Endothelial cell of umbilical vein (primary cell): ENCODE results near the gene COL5A3. TPM values are rescaled to one million over a fixed set of nuclear protein-coding genes. Genes with fewer than 3 reads are reported as not detected.

Experiments
- Bru-seq: library from RNA; stranded (reverse); fragments of 400-500 nt; gene quantifications from one replicate; lab custom pipeline; 2021; lab: Mats Ljungman, UMichigan
- BruChase-seq, 2 experiments: library from RNA; stranded (reverse); fragments of 400-500 nt; gene quantifications; one replicate each; lab custom pipeline; 2021; lab: Mats Ljungman, UMichigan
- BruUV-seq: library from RNA; stranded (reverse); fragments of 400-500 nt; replicated peaks from 2 replicates; lab custom pipeline; 2021; lab: Mats Ljungman, UMichigan
- CTCF ChIA-PET: fragments of 300-600, 350-600 bp; sonication (Branson Sonifier 250); formaldehyde crosslinking; loops from one replicate; lab custom pipeline; 2021; ENCODE audit warnings: antibody characterized with exemption, inconsistent platforms; lab: Charles Lee
- POLR2A ChIA-PET: fragments of 300-600, 350-600 bp; sonication (Branson Sonifier 250); formaldehyde crosslinking; loops from one replicate; lab custom pipeline; 2021; ENCODE audit warnings: antibody characterized with exemption, inconsistent platforms; lab: Charles Lee
- DNase-seq: peaks from one replicate; pipeline ENCODE4 v3.0.0-alpha.2; 2011; ENCODE audit warnings: low read depth, low spot score
- FAIRE-seq: peaks from 2 replicates; lab custom pipeline; 2011; peaks lifted over from hg19 to GRCh38; lab: Jason Lieb, UNC
- H2AFZ ChIP-seq: 2 replicates; pipeline ENCODE4 v1.6.0; 2012; ENCODE audit warnings: low read depth, low read length, control low read depth, inconsistent platforms
- H3K27ac ChIP-seq: 2 replicates; pipeline ENCODE4 v1.5.1; 2011; ENCODE audit warnings: low read depth, mild to moderate bottlenecking, control low read depth, low read length, moderate library complexity; ENCODE audit not compliant: insufficient read depth
- H3K27me3 ChIP-seq, 2 experiments: 2 replicates each; pipeline versions ENCODE4 v1.6.0 to v1.6.1; 2011; ENCODE audit warnings: low read length in 2 of 2, mixed read lengths in 1 of 2; ENCODE audit not compliant: control insufficient read depth in 2 of 2, insufficient read depth in 2 of 2
- H3K36me3 ChIP-seq, 2 experiments: 2 replicates in 1 of 2; 3 replicates in 1 of 2; pipeline ENCODE4 v1.5.1; 2011; ENCODE audit warnings: low read length in 2 of 2, mild to moderate bottlenecking in 1 of 2, moderate library complexity in 1 of 2; ENCODE audit not compliant: control insufficient read depth in 2 of 2, insufficient read depth in 2 of 2; ENCODE audit errors: extremely low read depth in 1 of 2
- H3K4me1 ChIP-seq: 3 replicates; pipeline ENCODE4 v1.5.1; 2011; ENCODE audit warnings: mild to moderate bottlenecking, low read length; ENCODE audit not compliant: control insufficient read depth, insufficient read depth; ENCODE audit errors: extremely low read depth
- H3K4me2 ChIP-seq: 2 replicates; pipeline ENCODE4 v1.6.1; 2011; ENCODE audit warnings: low read length, control low read depth, mixed read lengths; ENCODE audit not compliant: insufficient read depth
- H3K4me3 ChIP-seq, 3 experiments: fragments of 200-600 bp in 1 of 3; sonication (generic), shearing (Covaris generic) in 1 of 3; replicated peaks in 1 of 3; 2 replicates each; pipeline ENCODE4 v1.5.1; 2011 to 2016; ENCODE audit warnings: control low read depth in 3 of 3, low read length in 3 of 3, mild to moderate bottlenecking in 2 of 3, inconsistent platforms in 1 of 3, low read depth in 1 of 3, moderate library complexity in 1 of 3; ENCODE audit not compliant: insufficient read depth in 1 of 3
- H3K79me2 ChIP-seq: 2 replicates; pipeline ENCODE4 v1.6.0; 2012; ENCODE audit warnings: low read length, inconsistent platforms; ENCODE audit not compliant: control insufficient read depth, insufficient read depth
- H3K9ac ChIP-seq: replicated peaks from 2 replicates; pipeline ENCODE3; 2011; ENCODE audit warnings: low read length, control low read depth; ENCODE audit not compliant: insufficient read depth; ENCODE audit errors: extremely low read depth
- H3K9me1 ChIP-seq: replicated peaks from 3 replicates; pipeline ENCODE4 v1.6.0; 2011; ENCODE audit warnings: mild to moderate bottlenecking, low read length; ENCODE audit not compliant: control insufficient read depth, insufficient read depth; ENCODE audit errors: extremely low read depth
- H3K9me3 ChIP-seq: replicated peaks from 2 replicates; pipeline ENCODE4 v1.5.1; 2012; ENCODE audit warnings: low read length, inconsistent platforms; ENCODE audit not compliant: control insufficient read depth, insufficient read depth
- H4K20me1 ChIP-seq: replicated peaks from 2 replicates; pipeline ENCODE3; 2011; ENCODE audit warnings: mild to moderate bottlenecking, low read length; ENCODE audit not compliant: control insufficient read depth, insufficient read depth; ENCODE audit errors: extremely low read depth
- EZH2 ChIP-seq: IDR thresholded peaks from 2 replicates; pipeline ENCODE4 v1.6.1; 2012; ENCODE audit warnings: borderline replicate concordance, low read depth, mild to moderate bottlenecking, moderate library complexity, low read length, inconsistent platforms; ENCODE audit not compliant: severe bottlenecking
- FOS ChIP-seq: IDR thresholded peaks from 2 replicates; pipeline ENCODE4 v1.6.1; 2011; ENCODE audit warnings: mild to moderate bottlenecking, low read length, moderate library complexity, borderline replicate concordance; ENCODE audit not compliant: insufficient read depth
- GATA2 ChIP-seq: IDR thresholded peaks from 2 replicates; pipeline ENCODE4 v1.7.0; 2011; ENCODE audit warnings: low read depth, mild to moderate bottlenecking, moderate library complexity, mixed read lengths, low read length; ENCODE audit not compliant: insufficient read length, insufficient read depth
- JUN ChIP-seq: IDR thresholded peaks from 2 replicates; pipeline ENCODE4 v1.6.1; 2011; ENCODE audit warnings: borderline replicate concordance, low read depth; ENCODE audit not compliant: insufficient read length, insufficient read depth
- MYC ChIP-seq: IDR thresholded peaks from one replicate; pipeline ENCODE4 v1.6.1; 2011; ENCODE audit warnings: mild to moderate bottlenecking, low read depth, low read length
- POLR2A ChIP-seq: IDR thresholded peaks from 2 replicates; pipeline ENCODE4 v1.6.1; 2012; ENCODE audit warnings: low read depth, mild to moderate bottlenecking, control low read depth, low read length
- POLR2AphosphoS5 ChIP-seq: IDR thresholded peaks from 2 replicates; pipeline ENCODE4 v1.6.1; 2012; ENCODE audit warnings: low read depth, mild to moderate bottlenecking, control low read depth, low read length, moderate library complexity; ENCODE audit not compliant: insufficient read depth
- dilution Hi-C: fragments of 300-500 bp; cut with MboI; formaldehyde crosslinking; loops from one replicate; pipeline ENCODE4 v1.15.0; 2019; ENCODE audit warnings: low sequenced_read_pairs; ENCODE audit not compliant: extremely low pct_ligation_motif_present
- intact Hi-C: fragments of 100-400 bp; cut with micrococcal nuclease; formaldehyde crosslinking; loops from one replicate; pipeline ENCODE4 v1.10.0; 2022
- long read RNA-seq: library from polyadenylated mRNA; stranded (forward); transcript quantifications from one replicate; pipeline ENCODE4 v2.0.0, GENCODE V29; 2021
- polyA minus RNA-seq, 3 experiments: library from RNA; depleted of rRNA, polyadenylated mRNA; stranded (reverse); fragments of >200 nt; gene quantifications; 1 replicate in 1 of 3; 2 replicates in 2 of 3; pipeline ENCODE4 v1.2.3, GENCODE V29; 2011
- polyA plus RNA-seq, 4 experiments: library from polyadenylated mRNA; depleted of rRNA in 3 of 4; stranded (reverse) in 3 of 4; unstranded in 1 of 4; fragments of >200 nt; gene quantifications; 2 replicates each; pipeline versions ENCODE4 v1.2.1 to v1.2.3, GENCODE V29; 2011 to 2012; ENCODE audit warnings: missing spikeins in 1 of 4
- total RNA-seq: library from RNA; stranded (reverse); gene quantifications from 2 replicates; pipeline ENCODE4 v1.2.3, GENCODE V29; 2021
- TF ChIP-seq, protein P1 (sequence below): IDR thresholded peaks from 2 replicates; pipeline ENCODE4 v1.6.1; 2011; ENCODE audit not compliant: insufficient read depth, insufficient read length
- TF ChIP-seq, protein P2 (sequence below), 2 donors: IDR thresholded peaks; 1 replicate in 1 of 2; 2 replicates in 1 of 2; pipeline ENCODE4 v1.5.1; 2011; ENCODE audit warnings: low read length in 2 of 2, mild to moderate bottlenecking in 2 of 2, moderate library complexity in 2 of 2, control low read depth in 1 of 2, inconsistent platforms in 1 of 2, low read depth in 1 of 2; ENCODE audit not compliant: insufficient read depth in 1 of 2; ENCODE audit errors: extremely low read depth in 1 of 2

The COL5A3 gene
- total RNA-seq (not detected in 2 replicates), polyA plus RNA-seq (not detected in 2 replicates), polyA minus RNA-seq (not detected in 2 replicates), Bru-seq, nascent RNA (not detected), BruChase-seq, experiment 1, labeled RNA remaining after a 6-hour chase (percentile 2 among the genes with signal in this experiment), BruChase-seq, experiment 2, labeled RNA remaining after a 2-hour chase (not detected)
- polyA plus RNA-seq (2011; cell fraction: cytosol; rRNA removed), result not detected in 2 replicates
- polyA plus RNA-seq (2011; cell fraction: nucleus; rRNA removed), result not detected in 2 replicates
- not detected in 2 replicates for polyA plus RNA-seq (2012)
- not detected for polyA minus RNA-seq (2011; cell fraction: cytosol; rRNA and poly(A)+ RNA removed)
- not detected in 2 replicates for polyA minus RNA-seq (2011; cell fraction: nucleus; rRNA and poly(A)+ RNA removed)
- long read RNA-seq, result 0 reads

- Histone ChIP-seq H3K4me3 (no peak within 1 kb of the TSS), H3K9ac (no peak within 1 kb of the TSS), H3K27me3 (peaks cover 2 to 3% of the 10 kb centered on the region in 2 experiments), H4K20me1 (no peaks in the 10 kb centered on the region), H3K4me2 (no peak within 1 kb of the TSS), H3K79me2 (no peaks in the 10 kb centered on the region), H3K27ac (no peak within 1 kb of the TSS), H3K36me3 (no peaks in the 10 kb centered on the region), H3K4me1 (peaks cover 4% of the 10 kb centered on the region), H3K9me3 (no peaks in the 10 kb centered on the region), H2AFZ (no peak within 1 kb of the TSS), H3K9me1 (no peaks in the 10 kb centered on the region)
- dilution Hi-C loops, result no loop called here
- BruUV-seq, result no TSS peak
- intact Hi-C loops, result no loop called here
- POLR2A ChIA-PET, result no interaction called here
- CTCF ChIA-PET, result interaction anchor here (1.1 to 2.1 kb wide), 2 partner anchors 10 to 248 kb away, joined by 3 to 12 read pairs; no protein-coding TSS in a partner anchor
- TF ChIP-seq GATA2 (no peak), FOS (no peak), MYC (no peak), EZH2 (no peak), JUN (no peak), POLR2AphosphoS5 (no peak), POLR2A (no peak)
- TF ChIP-seq, protein P1, sequence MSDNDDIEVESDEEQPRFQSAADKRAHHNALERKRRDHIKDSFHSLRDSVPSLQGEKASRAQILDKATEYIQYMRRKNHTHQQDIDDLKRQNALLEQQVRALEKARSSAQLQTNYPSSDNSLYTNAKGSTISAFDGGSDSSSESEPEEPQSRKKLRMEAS, result no peak
- TF ChIP-seq, protein P2, sequence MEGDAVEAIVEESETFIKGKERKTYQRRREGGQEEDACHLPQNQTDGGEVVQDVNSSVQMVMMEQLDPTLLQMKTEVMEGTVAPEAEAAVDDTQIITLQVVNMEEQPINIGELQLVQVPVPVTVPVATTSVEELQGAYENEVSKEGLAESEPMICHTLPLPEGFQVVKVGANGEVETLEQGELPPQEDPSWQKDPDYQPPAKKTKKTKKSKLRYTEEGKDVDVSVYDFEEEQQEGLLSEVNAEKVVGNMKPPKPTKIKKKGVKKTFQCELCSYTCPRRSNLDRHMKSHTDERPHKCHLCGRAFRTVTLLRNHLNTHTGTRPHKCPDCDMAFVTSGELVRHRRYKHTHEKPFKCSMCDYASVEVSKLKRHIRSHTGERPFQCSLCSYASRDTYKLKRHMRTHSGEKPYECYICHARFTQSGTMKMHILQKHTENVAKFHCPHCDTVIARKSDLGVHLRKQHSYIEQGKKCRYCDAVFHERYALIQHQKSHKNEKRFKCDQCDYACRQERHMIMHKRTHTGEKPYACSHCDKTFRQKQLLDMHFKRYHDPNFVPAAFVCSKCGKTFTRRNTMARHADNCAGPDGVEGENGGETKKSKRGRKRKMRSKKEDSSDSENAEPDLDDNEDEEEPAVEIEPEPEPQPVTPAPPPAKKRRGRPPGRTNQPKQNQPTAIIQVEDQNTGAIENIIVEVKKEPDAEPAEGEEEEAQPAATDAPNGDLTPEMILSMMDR (IDR thresholded peaks at IDR 0.05; ENCODE audit: extremely low read depth in 1 of 2, insufficient read depth in 1 of 2, low read depth in 1 of 2, low read length in 2 of 2), result no peak
- no peak for DNase-seq
- no peak for FAIRE-seq
These were observed at the start of gene COL5A3 for GRCh38 chr19:10010247-10010691. Gene COL5A3 (minus strand): TSS chr19:10010504. CDS start chr19:10010385, 119 bp downstream.
